ENCODE measurements around the gene ADGRG6.

GRCh38 chr6:142335415-142335814, 33.6 kb downstream of the ADGRG6 start:
- TF ChIP-seq POLR2A (IDR thresholded peaks at IDR 0.05) (no peak), CTCF (IDR thresholded peaks at IDR 0.05) (no peak), POLR2AphosphoS5 (IDR thresholded peaks at IDR 0.05) (no peak)

All from breast epithelium (tissue), 3 donors.